Endodermal cell (in vitro differentiated cells): ENCODE results near the gene OSBPL8. TPM values are rescaled to one million over a fixed set of nuclear protein-coding genes. Genes with fewer than 3 reads are reported as not detected.

Experiments
- DNase-seq: peaks from one replicate; pipeline ENCODE4 v3.0.0-alpha.2; 2017
- H3K27ac ChIP-seq: 2 replicates; pipeline ENCODE4 v1.5.1; 2013; ENCODE audit warnings: mild to moderate bottlenecking, low read depth, low read length, moderate library complexity
- H3K27me3 ChIP-seq: 2 replicates; pipeline ENCODE4 v1.6.1; 2013; ENCODE audit warnings: mild to moderate bottlenecking, low read length, moderate library complexity; ENCODE audit not compliant: insufficient read depth, control insufficient read depth, poor library complexity, severe bottlenecking
- H3K36me3 ChIP-seq: 2 replicates; pipeline ENCODE4 v1.7.0; 2013; ENCODE audit warnings: mild to moderate bottlenecking, low read length, moderate library complexity; ENCODE audit not compliant: control insufficient read depth, insufficient read depth
- H3K4me1 ChIP-seq: one replicate; pipeline ENCODE4 v1.7.0; 2013; ENCODE audit warnings: low read length; ENCODE audit not compliant: control insufficient read depth, insufficient read depth
- H3K4me3 ChIP-seq: 2 replicates; pipeline ENCODE4 v1.5.1; 2013; ENCODE audit warnings: mild to moderate bottlenecking, low read length, moderate library complexity
- H3K9ac ChIP-seq: 2 replicates; pipeline ENCODE4 v1.6.1; 2013; ENCODE audit warnings: mild to moderate bottlenecking, low read length, moderate library complexity; ENCODE audit not compliant: poor library complexity, severe bottlenecking; ENCODE audit errors: extremely low read depth
- H3K9me3 ChIP-seq: 2 replicates; pipeline ENCODE4 v1.6.1; 2013; ENCODE audit warnings: mild to moderate bottlenecking, low read length, moderate library complexity; ENCODE audit not compliant: control insufficient read depth
- H3K27ac Mint-ChIP-seq: 2 replicates; pipeline ENCODE4 v1.8.0; 2020; ENCODE audit warnings: mixed read lengths
- H3K27me3 Mint-ChIP-seq: 2 replicates; pipeline ENCODE4 v1.8.0; 2021; ENCODE audit warnings: mild to moderate bottlenecking, mixed read lengths; ENCODE audit not compliant: insufficient read depth
- H3K36me3 Mint-ChIP-seq: 2 replicates; pipeline ENCODE4 v1.8.0; 2020; ENCODE audit warnings: low read depth, mixed read lengths
- H3K4me1 Mint-ChIP-seq: 2 replicates; pipeline ENCODE4 v1.8.0; 2020; ENCODE audit warnings: mixed read lengths
- H3K4me3 Mint-ChIP-seq: 2 replicates; pipeline ENCODE4 v1.8.0; 2020; ENCODE audit warnings: mild to moderate bottlenecking, moderate library complexity, mixed read lengths
- H3K9me3 Mint-ChIP-seq: 2 replicates; pipeline ENCODE4 v1.8.0; 2020; ENCODE audit warnings: mild to moderate bottlenecking, mixed read lengths
- WGBS, 2 experiments: methylation state at CpG; one replicate each; pipeline versions ENCODE4 v1.1.5 to v1.1.7; 2013; ENCODE audit warnings: missing lambda C conversion rate in 2 of 2, mixed read lengths in 1 of 2; ENCODE audit not compliant: insufficient coverage in 1 of 2, insufficient read length in 1 of 2; 5-methylcytosine and 5-hydroxymethylcytosine counted together
- total RNA-seq, 2 donors: library from RNA; stranded (reverse); fragmentation: NEBNext Ultra II Directional in 1 of 2; extraction: Animal tissue kit (Norgen Biotek cat#: 25700) in 1 of 2; gene quantifications; 2 replicates in 1 of 2; 3 replicates in 1 of 2; pipeline ENCODE4 v1.2.1, GENCODE V29; 2021
- TF ChIP-seq, protein P1 (sequence below): fragments of 200-600 bp; sonication (generic); conservative IDR thresholded peaks from 2 replicates; pipeline ENCODE4 v1.5.0; 2021; ENCODE audit warnings: antibody characterized with exemption, mild to moderate bottlenecking

OSBPL8 gene
- total RNA-seq, 2 donors from 2014 or later, result 44.0 to 58.8 TPM

DNA sequence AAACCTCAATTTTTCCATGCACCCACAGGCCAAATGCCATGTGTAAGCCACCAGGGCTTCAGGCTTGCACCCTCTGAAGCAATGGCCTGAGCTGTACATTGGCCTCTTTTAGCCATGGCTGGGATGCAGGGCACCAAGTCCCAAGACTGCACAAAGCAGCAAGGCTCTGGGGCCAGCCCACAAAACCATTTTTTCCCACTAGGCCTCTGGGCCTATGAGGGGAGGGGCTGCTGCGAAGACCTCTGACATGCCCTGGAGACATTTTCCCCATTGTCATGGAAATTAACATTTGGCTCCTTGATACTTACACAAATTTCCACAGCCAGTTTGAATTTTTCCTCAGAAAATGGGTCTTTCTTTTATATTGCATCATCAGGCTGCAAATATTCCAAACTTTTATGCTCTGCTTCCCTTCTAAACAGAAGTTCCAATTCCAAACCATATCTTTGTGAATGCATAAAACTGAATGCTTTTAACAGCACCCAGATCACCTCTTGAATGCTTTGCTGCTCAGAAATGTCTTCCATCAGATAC is 14.3 kb upstream of the OSBPL8 start:
- H3K27ac Mint-ChIP-seq, result no peak overlapping the region
- no peaks in the 10 kb centered on the region for H3K27me3 ChIP-seq
- H3K27ac ChIP-seq, result no peak overlapping the region
- H3K4me1 ChIP-seq, result no peaks in the 10 kb centered on the region
- H3K4me1 Mint-ChIP-seq, result no peaks in the 10 kb centered on the region
- H3K36me3 ChIP-seq, result no peaks in the 10 kb centered on the region
- TF ChIP-seq, protein P1, sequence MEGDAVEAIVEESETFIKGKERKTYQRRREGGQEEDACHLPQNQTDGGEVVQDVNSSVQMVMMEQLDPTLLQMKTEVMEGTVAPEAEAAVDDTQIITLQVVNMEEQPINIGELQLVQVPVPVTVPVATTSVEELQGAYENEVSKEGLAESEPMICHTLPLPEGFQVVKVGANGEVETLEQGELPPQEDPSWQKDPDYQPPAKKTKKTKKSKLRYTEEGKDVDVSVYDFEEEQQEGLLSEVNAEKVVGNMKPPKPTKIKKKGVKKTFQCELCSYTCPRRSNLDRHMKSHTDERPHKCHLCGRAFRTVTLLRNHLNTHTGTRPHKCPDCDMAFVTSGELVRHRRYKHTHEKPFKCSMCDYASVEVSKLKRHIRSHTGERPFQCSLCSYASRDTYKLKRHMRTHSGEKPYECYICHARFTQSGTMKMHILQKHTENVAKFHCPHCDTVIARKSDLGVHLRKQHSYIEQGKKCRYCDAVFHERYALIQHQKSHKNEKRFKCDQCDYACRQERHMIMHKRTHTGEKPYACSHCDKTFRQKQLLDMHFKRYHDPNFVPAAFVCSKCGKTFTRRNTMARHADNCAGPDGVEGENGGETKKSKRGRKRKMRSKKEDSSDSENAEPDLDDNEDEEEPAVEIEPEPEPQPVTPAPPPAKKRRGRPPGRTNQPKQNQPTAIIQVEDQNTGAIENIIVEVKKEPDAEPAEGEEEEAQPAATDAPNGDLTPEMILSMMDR, result no peak
- H3K4me3 Mint-ChIP-seq, result no peak overlapping the region
- 80% methylated on average over 1 of the region's 1 CpG; no CpG with 5 or more reads in 1 of the 2 experiments for WGBS, 2 experiments
- peaks cover 15% of the 10 kb centered on the region for H3K9me3 ChIP-seq
- DNase-seq, result no peak
- H3K36me3 Mint-ChIP-seq, result peaks cover 7% of the 10 kb centered on the region
- no peak overlapping the region for H3K9ac ChIP-seq
- H3K27me3 Mint-ChIP-seq, result no peaks in the 10 kb centered on the region
- no peak overlapping the region for H3K4me3 ChIP-seq
- H3K9me3 Mint-ChIP-seq, result peaks cover 27% of the 10 kb centered on the region

DNA sequence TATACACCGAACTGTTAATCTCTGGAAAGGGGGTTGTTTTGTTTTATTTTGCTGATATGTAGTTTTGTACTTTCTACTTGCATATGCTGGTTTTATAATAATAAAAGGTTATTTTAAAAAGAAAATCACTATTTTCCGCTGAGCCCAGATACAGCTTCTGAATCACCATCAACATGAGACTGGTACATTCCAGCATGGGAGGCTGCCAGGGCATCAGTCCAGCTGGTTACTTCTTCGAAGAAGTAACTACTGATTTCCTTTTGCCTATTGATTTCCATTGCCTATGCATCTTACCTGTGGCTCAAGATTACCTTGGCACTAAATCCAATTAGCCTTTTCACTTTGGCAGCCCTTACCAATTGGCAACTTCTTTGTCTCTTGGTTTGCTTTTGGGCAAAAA is 11.7 kb upstream of the OSBPL8 start:
- Histone ChIP-seq H3K4me3 (no peak overlapping the region), H3K27me3 (no peaks in the 10 kb centered on the region), H3K4me1 (no peaks in the 10 kb centered on the region), H3K36me3 (no peaks in the 10 kb centered on the region), H3K9ac (no peak overlapping the region), H3K9me3 (peaks cover 15% of the 10 kb centered on the region), H3K27ac (no peak overlapping the region)
- H3K9me3 Mint-ChIP-seq, result peaks cover 27% of the 10 kb centered on the region
- 96 to 100% methylated on average over 2 to 3 of the region's 3 CpGs for WGBS, 2 experiments
- no peak for DNase-seq
- H3K27me3 Mint-ChIP-seq, result no peaks in the 10 kb centered on the region
- H3K4me3 Mint-ChIP-seq, result no peak overlapping the region
- TF ChIP-seq, protein P1, result no peak
- H3K4me1 Mint-ChIP-seq, result no peaks in the 10 kb centered on the region
- H3K27ac Mint-ChIP-seq, result no peak overlapping the region
- peaks cover 7% of the 10 kb centered on the region for H3K36me3 Mint-ChIP-seq

DNA sequence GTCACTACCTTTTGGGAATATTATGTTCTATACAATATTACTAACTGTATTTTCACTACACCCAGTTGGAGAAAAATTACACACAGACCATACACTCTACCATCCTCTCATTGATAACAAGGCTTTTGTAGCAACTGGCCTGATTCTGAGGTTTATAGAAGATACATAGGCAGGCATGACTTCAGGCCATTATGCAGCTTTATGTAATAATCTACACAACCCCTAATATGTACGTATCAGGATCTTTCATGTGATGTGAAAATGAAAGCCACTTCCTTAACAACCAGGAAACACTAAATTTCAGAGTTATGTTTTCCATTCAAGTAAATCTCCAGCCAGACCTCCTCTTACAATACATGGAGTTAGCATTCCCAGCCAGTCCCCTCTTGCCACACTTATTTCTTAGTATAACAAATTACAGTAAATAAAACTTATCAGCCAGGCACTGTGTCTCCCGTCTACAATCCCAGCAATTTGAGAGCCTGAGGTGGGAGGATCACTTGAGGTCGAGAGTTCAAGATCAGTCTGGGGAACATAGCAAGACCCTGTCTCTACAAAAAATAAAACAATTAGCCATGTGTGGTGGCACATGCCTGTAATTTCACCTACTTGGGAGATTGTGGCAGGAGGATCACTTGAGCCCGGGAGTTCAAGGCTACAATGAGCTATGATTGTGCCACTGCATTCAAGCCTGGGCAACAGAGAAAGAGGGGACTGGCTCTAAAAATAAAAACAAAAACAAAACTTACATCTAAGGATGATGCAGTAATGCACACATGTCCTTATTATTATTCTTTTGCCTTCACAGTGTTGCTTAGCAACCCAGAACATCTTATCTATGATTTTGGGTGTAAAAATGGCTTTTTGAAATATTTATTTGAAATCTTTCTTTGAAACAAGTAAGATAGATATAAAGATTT is 10.4 kb upstream of the OSBPL8 start:
- H3K27me3 ChIP-seq, result no peaks in the 10 kb centered on the region

More for the DNA sequence above, 10.4 kb upstream of the OSBPL8 start:
- H3K9me3 Mint-ChIP-seq, result peaks cover 26% of the 10 kb centered on the region
- Histone ChIP-seq H3K4me1 (no peaks in the 10 kb centered on the region), H3K4me3 (no peak overlapping the region), H3K27ac (no peak overlapping the region), H3K36me3 (no peaks in the 10 kb centered on the region), H3K9ac (no peak overlapping the region), H3K9me3 (peaks cover 15% of the 10 kb centered on the region)
- no peaks in the 10 kb centered on the region for H3K4me1 Mint-ChIP-seq
- 78 to 96% methylated on average over 3 to 4 of the region's 4 CpGs for WGBS, 2 experiments
- peak overlapping the region; percentile 76 for H3K27ac Mint-ChIP-seq
- no peaks in the 10 kb centered on the region for H3K27me3 Mint-ChIP-seq
- TF ChIP-seq, protein P1, result no peak
- DNase-seq, result no peak
- peaks cover 7% of the 10 kb centered on the region for H3K36me3 Mint-ChIP-seq
- no peak overlapping the region for H3K4me3 Mint-ChIP-seq
